Tibial nerve (tissue), 3 donors: ENCODE measurements around the gene PDE6H.

Experiments used
- EP300 ChIP-seq, 2 donors: sonication (generic); formaldehyde crosslinking; IDR thresholded peaks; one replicate each; pipeline ENCODE4 v1.6.1; 2017; ENCODE audit warnings: antibody characterized with exemption in 2 of 2, mild to moderate bottlenecking in 1 of 2
- POLR2A ChIP-seq, 2 donors: fragments of 450-650 bp; IDR thresholded peaks; one replicate each; pipeline ENCODE4 v1.6.1; 2017; ENCODE audit warnings: antibody characterized with exemption in 2 of 2, mild to moderate bottlenecking in 2 of 2, moderate library complexity in 2 of 2

GRCh38 chr12:14950421-14950820 is 22.4 kb upstream of the PDE6H start:
- TF ChIP-seq EP300 (IDR thresholded peaks at IDR 0.05) = no peak
- no peak for TF ChIP-seq POLR2A (IDR thresholded peaks at IDR 0.05)
